NCI-H446 (cell line): ENCODE measurements around the gene TLE1.

Experiments
- DNase-seq, 2 experiments: peaks; one replicate each; lab custom pipeline; 2025; lab: John Stamatoyannopoulos, UW

TLE1 gene

DNA sequence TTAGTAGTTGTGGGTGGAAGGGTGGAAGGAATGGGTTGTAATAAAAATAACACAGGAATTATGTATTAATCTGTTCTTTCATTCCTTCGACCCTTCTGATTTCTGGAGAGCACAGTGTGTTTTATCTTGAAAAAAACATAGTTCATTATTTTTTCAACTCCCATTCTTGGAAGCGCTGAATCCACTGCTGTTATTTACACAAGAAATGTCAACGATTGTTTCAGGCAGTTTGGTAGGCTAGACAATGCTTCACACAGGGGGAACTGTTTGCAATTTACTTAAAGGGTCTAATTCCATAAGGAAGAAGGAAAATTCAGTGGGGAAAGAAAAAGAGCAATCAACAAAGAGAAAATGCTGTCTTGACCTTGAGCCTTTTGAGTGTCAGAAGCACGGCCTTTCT is 142.9 kb downstream of the TLE1 start:
- DNase-seq: no peak

DNA sequence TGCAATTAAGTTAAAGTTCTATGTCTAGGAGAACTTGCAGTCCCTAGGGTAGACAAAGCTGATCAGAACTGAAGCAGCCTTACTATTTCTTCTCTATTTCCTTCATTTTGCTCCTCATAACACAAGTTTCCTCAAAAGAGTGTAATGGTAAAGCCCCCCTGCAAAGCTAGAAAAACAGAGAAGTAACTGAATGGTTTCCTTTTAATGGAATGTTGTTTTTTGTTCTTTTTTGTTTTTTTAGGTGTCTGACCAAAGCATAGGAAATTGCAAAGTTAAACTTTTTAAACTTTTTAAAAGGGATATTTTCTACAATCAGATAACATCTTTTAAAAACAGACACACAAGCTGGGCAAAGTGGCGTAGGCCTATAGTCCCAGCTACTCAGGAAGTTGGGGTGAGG is 145.7 kb downstream of the TLE1 start:
- DNase-seq: no peak

DNA sequence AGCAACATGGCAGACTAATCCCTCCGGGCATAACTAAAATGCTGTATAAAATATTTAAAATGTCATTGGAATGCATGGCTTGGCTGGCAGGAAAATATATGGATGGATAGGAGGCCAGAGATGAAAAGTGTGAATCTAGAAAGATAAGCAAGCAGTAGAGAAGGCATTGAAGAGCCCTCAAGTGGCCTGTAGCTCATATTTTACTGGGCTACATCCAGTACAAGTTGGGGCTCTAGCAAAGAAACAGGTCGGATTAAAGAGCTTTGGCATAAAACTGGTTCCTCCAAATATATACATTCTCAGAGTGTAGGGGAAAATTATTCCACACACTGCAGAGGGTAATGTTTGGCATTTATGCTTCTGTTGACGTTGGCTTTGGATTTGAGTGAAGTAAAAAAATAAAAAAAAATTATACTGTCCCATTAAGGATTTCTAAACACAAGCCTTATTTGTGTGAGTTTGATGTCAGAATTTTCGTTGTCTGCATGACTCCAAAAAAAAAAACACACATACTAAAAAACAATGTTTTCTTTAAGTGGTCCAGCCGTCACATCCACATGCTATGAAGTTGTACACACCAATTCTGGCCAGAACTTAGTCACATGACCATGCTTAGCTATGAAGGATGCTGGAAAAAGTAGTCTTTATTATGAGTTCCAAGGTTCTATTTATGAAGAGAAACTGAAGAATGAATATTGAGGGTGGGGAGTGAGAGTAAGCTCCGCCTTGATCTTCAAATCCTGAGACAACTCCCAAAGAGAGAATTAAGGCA is 147.0 kb downstream of the TLE1 start:
- DNase-seq: no peak

DNA sequence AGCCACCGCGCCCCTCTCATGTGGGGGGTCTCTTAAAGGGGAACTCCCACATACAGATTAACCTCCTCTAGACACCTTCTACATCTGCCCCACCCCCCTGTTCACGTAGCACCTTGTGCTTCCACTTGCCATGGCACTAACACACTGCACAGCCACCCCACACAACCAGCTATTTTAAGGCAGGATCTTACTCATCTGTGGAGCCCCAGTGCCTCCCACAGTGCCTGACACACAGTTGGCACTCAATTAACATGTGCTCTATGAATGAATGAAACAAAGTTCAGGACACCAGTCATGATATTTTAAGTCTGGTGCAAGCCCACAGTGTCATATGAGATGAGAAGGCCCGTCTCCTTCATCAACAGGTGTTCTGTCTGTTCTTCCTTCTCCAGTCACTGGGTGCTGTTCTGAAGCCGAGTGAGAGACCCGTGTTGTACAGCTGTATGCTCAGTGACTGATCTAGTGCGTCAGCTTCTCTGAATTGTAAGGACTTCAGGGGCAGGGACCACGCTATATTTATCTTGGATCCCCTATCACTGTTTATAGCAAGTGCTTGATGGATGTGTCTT is 149.1 kb downstream of the TLE1 start:
- DNase-seq: no peak

DNA sequence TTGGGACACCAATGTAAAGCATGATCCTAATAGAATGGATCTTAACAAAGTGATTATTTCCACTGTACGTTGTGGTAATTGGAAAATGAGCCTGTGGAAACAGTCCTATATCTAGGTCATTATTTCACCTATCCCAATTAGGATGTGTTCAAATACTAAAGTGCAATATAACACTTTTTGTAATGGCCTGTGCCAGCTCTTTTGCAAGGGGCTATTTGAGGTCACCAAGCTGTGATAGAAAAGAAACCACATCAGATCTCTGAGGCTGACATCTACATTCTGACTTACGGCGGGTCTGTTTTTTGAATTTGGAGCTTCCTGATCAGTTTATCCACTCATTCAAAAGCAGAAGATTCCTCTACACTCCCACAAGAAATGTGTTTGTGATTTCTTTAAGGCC is 150.0 kb downstream of the TLE1 start:
- DNase-seq: no peak

DNA sequence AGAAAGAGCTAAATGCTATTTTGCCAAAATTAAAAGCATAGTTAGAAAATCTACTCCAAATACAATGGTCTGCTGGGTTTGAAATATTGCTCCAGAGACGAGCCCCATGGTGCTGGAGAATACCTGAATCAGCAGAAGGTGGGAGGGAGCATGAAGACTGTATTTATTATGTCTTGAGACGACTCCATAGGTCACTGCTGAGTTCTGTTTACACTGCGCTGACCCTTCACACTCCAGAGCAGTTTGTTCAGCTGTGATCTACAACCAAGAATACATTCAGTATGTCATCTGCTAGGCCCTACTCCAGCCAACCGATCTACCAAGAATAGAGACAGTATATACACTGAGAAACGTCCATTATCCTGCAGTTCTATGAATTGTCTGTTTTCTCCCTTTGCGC is 150.5 kb downstream of the TLE1 start:
- no peak for DNase-seq

DNA sequence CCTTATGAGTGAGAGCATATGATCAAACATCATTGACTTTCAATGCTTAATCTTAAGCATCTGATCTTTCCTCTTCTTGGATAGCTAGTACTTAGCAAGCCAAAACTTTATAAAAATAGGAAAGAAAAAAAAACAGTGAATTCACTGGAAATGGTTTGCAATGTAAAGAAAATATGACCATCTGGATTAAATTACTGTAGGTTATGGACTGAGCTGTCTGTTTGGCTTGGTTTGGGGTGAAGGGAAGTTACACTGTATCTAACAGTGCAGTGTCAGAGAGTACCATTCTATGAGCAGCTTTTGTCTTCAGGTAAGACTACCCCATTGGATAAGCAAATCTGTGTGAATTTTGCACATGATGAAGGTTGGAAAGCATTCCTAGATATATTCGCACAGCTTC is 151.4 kb downstream of the TLE1 start:
- no peak for DNase-seq

DNA sequence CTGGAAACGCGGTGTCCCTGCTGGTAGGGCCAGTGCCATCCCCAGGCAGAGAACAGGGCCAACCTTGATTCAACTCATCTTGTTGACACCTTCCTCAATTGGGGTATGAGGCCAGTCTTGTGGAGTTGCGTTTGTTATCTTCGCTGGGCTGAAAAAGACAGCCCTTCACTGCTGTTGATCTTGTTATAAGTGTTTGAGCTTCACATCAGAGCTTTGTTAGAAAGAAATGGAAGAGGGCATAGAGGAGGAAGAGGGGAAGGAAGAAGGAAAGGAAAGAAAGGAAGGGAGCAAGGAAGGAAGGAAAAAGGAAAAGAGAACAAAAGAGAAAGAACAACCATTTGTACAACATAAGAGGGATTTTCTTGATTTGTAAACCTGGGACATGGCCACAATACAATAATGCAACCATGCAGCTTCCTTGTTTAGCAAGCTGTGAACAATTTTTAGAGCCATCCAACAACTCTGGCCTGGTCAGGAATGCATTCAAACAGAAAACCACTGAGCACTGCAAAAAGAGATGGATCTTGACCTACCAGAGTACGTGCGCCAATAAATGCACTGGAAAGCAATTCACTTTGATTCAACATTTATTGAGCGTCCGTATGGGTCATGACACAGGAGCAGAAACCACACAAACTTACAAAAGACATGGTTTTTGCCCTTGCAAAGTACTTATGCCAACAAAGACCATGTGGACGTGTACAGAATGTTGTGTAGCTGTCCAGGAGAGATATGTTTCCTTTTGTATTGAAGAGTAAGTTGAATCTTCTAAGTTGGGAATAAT is 152.9 kb downstream of the TLE1 start:
- DNase-seq: no peak

DNA sequence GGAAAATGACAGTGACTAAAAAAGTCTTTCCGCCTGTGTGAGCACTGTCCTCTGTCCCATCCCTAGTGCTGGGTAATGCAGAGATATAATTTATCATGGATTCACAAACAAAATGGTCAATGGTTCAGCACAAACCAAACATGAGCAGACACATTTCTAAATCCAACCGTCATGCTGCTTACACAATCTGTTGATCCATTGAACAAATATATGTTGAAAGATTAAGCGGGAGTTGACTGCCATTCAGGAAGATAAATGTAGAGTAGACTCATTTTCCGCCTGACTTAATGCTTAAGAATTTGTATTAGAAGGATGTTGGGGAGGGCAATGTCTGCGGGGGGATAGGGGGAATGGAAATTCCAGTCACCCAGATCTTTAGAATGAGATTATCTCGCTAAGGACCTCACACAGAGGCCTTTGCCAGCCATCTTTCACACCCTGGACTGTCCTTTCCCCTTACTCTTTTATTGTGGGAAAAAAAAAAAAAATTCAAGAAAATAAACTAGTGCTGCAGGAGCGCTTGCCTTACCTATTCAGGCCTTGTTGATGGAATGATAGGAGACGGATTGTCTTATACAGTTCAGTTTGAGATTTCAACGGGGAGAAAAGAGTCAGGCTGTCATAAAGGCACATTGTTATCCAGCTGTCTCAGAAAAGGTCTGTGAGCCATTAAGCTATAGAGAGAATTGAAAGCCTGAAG is 153.7 kb downstream of the TLE1 start:
- DNase-seq: peak in 1 of 2 experiments; percentile 33

DNA sequence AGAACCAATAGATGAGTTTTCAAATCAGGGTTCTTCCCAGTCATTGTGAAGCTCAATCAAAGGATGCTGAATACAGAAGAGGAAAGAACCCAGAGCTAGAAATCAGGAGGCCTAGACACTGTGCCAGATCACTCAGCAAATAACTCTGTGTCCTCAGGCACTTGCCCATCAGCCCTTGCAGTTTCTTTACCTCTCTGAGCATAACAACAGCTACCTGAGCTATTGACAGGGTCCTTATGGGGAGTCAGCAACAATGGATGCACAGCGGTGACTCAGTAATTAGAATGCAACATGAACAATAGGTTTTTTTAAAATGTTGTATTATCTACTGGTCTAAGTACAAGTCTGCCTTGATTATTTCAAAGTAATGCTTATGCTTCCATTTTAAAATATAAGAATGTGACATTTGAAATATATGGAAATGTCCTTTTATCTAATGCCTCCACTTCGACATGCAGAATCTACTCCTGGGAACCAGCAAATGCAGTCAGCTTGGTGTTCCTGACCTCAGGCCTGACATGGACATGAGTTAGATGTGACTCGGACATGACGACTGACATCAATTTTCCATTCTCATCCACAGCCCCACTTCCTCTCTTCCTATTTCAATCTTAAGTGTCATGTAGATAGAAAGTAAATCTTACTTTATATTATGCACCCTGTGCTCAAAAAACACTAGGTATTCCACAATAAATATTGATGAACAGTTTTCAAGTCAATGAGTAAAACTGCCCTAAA is 155.0 kb downstream of the TLE1 start:
- no peak for DNase-seq
